ENCODE results near the gene GPI. TPM values are rescaled to one million over a fixed set of nuclear protein-coding genes. Genes with fewer than 3 reads are reported as not detected.

GPI gene
- total and polyA plus RNA-seq, 9 of the 15 experiments (the other 6 are each of a cell fraction or from before 2014, with no cell fraction given), result 88.3 to 358 (median 122) TPM

- no peaks in the 10 kb centered on the region for H3K9me3 ChIP-seq (replicated peaks; ENCODE audit: control insufficient read depth, insufficient read depth, low read depth, low read length)
- H2AFZ ChIP-seq (ENCODE audit: low read depth, low read length), result 0 out of 2 replicates have a peak overlapping the region, but pooled peaks have one; percentile 30
- peak overlapping the region; percentile 19; the same call in 1 of the 2 replicates for H3K4me2 ChIP-seq (ENCODE audit: insufficient read depth, low read length)
- intact Hi-C loops (cut with micrococcal nuclease) (no loop called here), in situ Hi-C loops (cut with MboI) (no loop called here)
- H3K79me2 ChIP-seq (ENCODE audit: control insufficient read depth, insufficient read depth, low read length), result peaks cover 8% of the 10 kb centered on the region; the same call in 1 of the 3 replicates
- peaks cover 25 to 34% of the 10 kb centered on the region in 2 experiments for H3K4me1 ChIP-seq (replicated peaks in 1 of 2; ENCODE audit: control insufficient read depth in 2 of 2, insufficient read depth in 2 of 2, low read length in 2 of 2)
- no TSS peak for BruUV-seq (replicated peaks)
- peak overlapping the region; percentile 8; the same call in 1 of the 3 replicates for H3K27ac ChIP-seq (ENCODE audit: extremely low read depth, low read depth, low read length)
- WGBS (ENCODE audit: insufficient coverage, low coverage, missing lambda C conversion rate), result 18% methylated on average over 11 of the region's 11 CpGs
- ChIA-PET CTCF (ENCODE audit: low intra/inter-chr PET ratio) (no interaction called here), POLR2A (interaction anchor here (0.6 to 4.6 kb wide), 4 partner anchors 7 to 886 kb away, joined by 3 to 24 read pairs (median 3); no protein-coding TSS in a partner anchor)
- H3K9ac ChIP-seq (ENCODE audit: insufficient read depth in 1 of 2, low read depth in 2 of 2, low read length in 2 of 2), result peak overlapping the region; percentile 21 to 31; a peak in 1 of 4 replicates
- peak; percentile 79 for FAIRE-seq
- peaks cover 18% of the 10 kb centered on the region; the same call in 2 of the 3 replicates for H3K36me3 ChIP-seq (ENCODE audit: control insufficient read depth, insufficient read depth, low read length)
- no peak overlapping the region for H3K4me3 ChIP-seq
- H4K20me1 ChIP-seq (replicated peaks; ENCODE audit: control insufficient read depth, insufficient read depth, low read length), result peaks cover 14% of the 10 kb centered on the region
- ATAC-seq, result peak; percentile 64
- H3K9me1 ChIP-seq (ENCODE audit: control insufficient read depth, insufficient read depth, low read length), result no peaks in the 10 kb centered on the region
- no peaks in the 10 kb centered on the region for H3K27me3 ChIP-seq (ENCODE audit: control insufficient read depth in 2 of 2, insufficient read depth in 2 of 2, low read length in 2 of 2)
- DNase-seq (ENCODE audit: extremely low read depth in 1 of 4, low spot score in 3 of 4), result peak in 3 of 4 experiments; percentile 39 to 74 (median 41)
- no peak for TF ChIP-seq CTCFL (IDR thresholded peaks at IDR 0.05; ENCODE audit: borderline replicate concordance, insufficient read depth, low read depth, low read length, poor library complexity, severe bottlenecking)
- TF ChIP-seq CTCF (IDR thresholded peaks at IDR 0.05 in 2 of 3, conservative IDR thresholded peaks at IDR 0.05 in 1 of 3; ENCODE audit: insufficient read depth in 2 of 3, low read depth in 1 of 3, low read length in 3 of 3), result no peak
- TF ChIP-seq ARID1B (IDR thresholded peaks at IDR 0.05), result peak; percentile 72
- no peak for TF ChIP-seq ATF6 (CRISPR knock-in tag; IDR thresholded peaks at IDR 0.05)
- TF ChIP-seq ZNF318 (IDR thresholded peaks at IDR 0.05; ENCODE audit: borderline replicate concordance in 1 of 2, low read depth in 1 of 2), result no peak
Measured at GRCh38 chr19:34319785-34320184, 45.2 kb upstream of the GPI start.

All from K562 (cell line).